GM23338 (cell line): ENCODE data around the gene STX1A. TPM values are rescaled to one million over a fixed set of nuclear protein-coding genes. Genes with fewer than 3 reads are reported as not detected.
A peak's percentile ranks its signal among the peaks of the same experiment; 100 is the strongest.

Experiments
- ATAC-seq: fragments of 200-7000 bp; cut with Tn5 transposase; 3 replicates; pipeline ENCODE4 v1.9.1; 2020
- DNase-seq: peaks from one replicate; pipeline ENCODE4 v3.0.0-alpha.2; 2015; ENCODE audit warnings: low spot score
- H2AFZ ChIP-seq: fragments of 200-600 bp; sonication (generic); 2 replicates; pipeline ENCODE4 v1.8.0; 2016; ENCODE audit warnings: antibody characterized with exemption, mild to moderate bottlenecking, moderate library complexity
- H3F3A ChIP-seq: fragments of 200-600 bp; sonication (generic); replicated peaks from 2 replicates; pipeline ENCODE4 v1.8.0; 2017; ENCODE audit warnings: antibody characterized with exemption, mixed run types, low read depth
- H3K27ac ChIP-seq: fragments of 200-600 bp; sonication (generic); 2 replicates; pipeline ENCODE4 v1.6.1; 2016; ENCODE audit warnings: low read depth
- H3K27me3 ChIP-seq: fragments of 200-600 bp; sonication (generic); 2 replicates; pipeline ENCODE4 v1.8.0; 2016; ENCODE audit warnings: mild to moderate bottlenecking, mixed run types, moderate library complexity; ENCODE audit not compliant: insufficient read depth
- H3K36me3 ChIP-seq: fragments of 200-600 bp; sonication (generic); 2 replicates; pipeline ENCODE4 v1.8.0; 2016; ENCODE audit warnings: mild to moderate bottlenecking; ENCODE audit not compliant: insufficient read depth
- H3K4me1 ChIP-seq: fragments of 200-600 bp; sonication (generic); 2 replicates; pipeline ENCODE4 v1.8.0; 2016; ENCODE audit warnings: mild to moderate bottlenecking, moderate library complexity; ENCODE audit not compliant: insufficient read depth
- H3K4me2 ChIP-seq: fragments of 200-600 bp; sonication (generic); 2 replicates; pipeline ENCODE4 v1.7.1; 2017; ENCODE audit warnings: mixed run types
- H3K4me3 ChIP-seq: fragments of 200-600 bp; sonication (generic); 2 replicates; pipeline ENCODE4 v1.6.1; 2016; ENCODE audit warnings: mixed run types
- H3K79me2 ChIP-seq: fragments of 200-600 bp; sonication (generic); replicated peaks from 2 replicates; pipeline ENCODE4 v1.8.0; 2017; ENCODE audit warnings: mild to moderate bottlenecking; ENCODE audit not compliant: insufficient read depth
- H3K9me2 ChIP-seq: fragments of 200-600 bp; sonication (generic); 2 replicates; pipeline ENCODE4 v1.8.0; 2017; ENCODE audit not compliant: insufficient read depth
- H4K20me1 ChIP-seq: fragments of 200-600 bp; sonication (generic); replicated peaks from 2 replicates; pipeline ENCODE4 v1.8.0; 2017; ENCODE audit warnings: mild to moderate bottlenecking; ENCODE audit not compliant: insufficient read depth
- H3K27ac Mint-ChIP-seq: 2 replicates; pipeline ENCODE4 v1.8.0; 2020; ENCODE audit warnings: inconsistent platforms, mild to moderate bottlenecking, moderate library complexity, mixed read lengths
- H3K27me3 Mint-ChIP-seq: 3 replicates; pipeline ENCODE4 v1.8.0; 2022; ENCODE audit warnings: low read depth, mild to moderate bottlenecking, moderate library complexity, mixed read lengths, inconsistent platforms; ENCODE audit not compliant: insufficient read depth, poor library complexity
- H3K36me3 Mint-ChIP-seq: 3 replicates; pipeline ENCODE4 v1.8.0; 2021; ENCODE audit warnings: low read depth, mild to moderate bottlenecking, inconsistent platforms, moderate library complexity, mixed read lengths
- H3K4me1 Mint-ChIP-seq: 3 replicates; pipeline ENCODE4 v1.8.0; 2020; ENCODE audit warnings: mild to moderate bottlenecking, inconsistent platforms, mixed read lengths
- H3K4me3 Mint-ChIP-seq: 3 replicates; pipeline ENCODE4 v1.8.0; 2021; ENCODE audit warnings: moderate library complexity, mild to moderate bottlenecking, inconsistent platforms, mixed read lengths
- H3K9me3 Mint-ChIP-seq: 3 replicates; pipeline ENCODE4 v1.8.0; 2020; ENCODE audit warnings: moderate library complexity, mild to moderate bottlenecking, inconsistent platforms, mixed read lengths
- CREB1 ChIP-seq: fragments of 250-450 bp; sonication (Bioruptor Pico); IDR thresholded peaks from 2 replicates; pipeline ENCODE4 v1.5.0; 2020; ENCODE audit warnings: low read depth, mild to moderate bottlenecking, moderate library complexity
- EZH2 ChIP-seq: fragments of 200-600 bp; sonication (generic); IDR thresholded peaks from one replicate; pipeline ENCODE4 v1.8.0; 2017; ENCODE audit warnings: antibody characterized with exemption, mild to moderate bottlenecking, low read depth; ENCODE audit not compliant: unreplicated experiment
- EZH2phosphoT487 ChIP-seq: fragments of 200-600 bp; sonication (generic); IDR thresholded peaks from one replicate; pipeline ENCODE4 v1.8.1; 2018; ENCODE audit warnings: antibody characterized with exemption; ENCODE audit not compliant: unreplicated experiment
- NANOG ChIP-seq: IDR thresholded peaks from 2 replicates; pipeline ENCODE4 v1.6.1; 2016; ENCODE audit warnings: antibody characterized with exemption, borderline replicate concordance
- POLR2AphosphoS5 ChIP-seq: IDR thresholded peaks from 2 replicates; pipeline ENCODE4 v1.6.1; 2016; ENCODE audit warnings: antibody characterized with exemption, low read depth
- STAT1 ChIP-seq: IDR thresholded peaks from one replicate; pipeline ENCODE4 v1.6.1; 2016; ENCODE audit warnings: antibody characterized with exemption; ENCODE audit not compliant: unreplicated experiment
- ZNF114 ChIP-seq: fragments of 250-450 bp; sonication (Bioruptor Pico); IDR thresholded peaks from 2 replicates; pipeline ENCODE4 v1.5.0; 2020; ENCODE audit warnings: mild to moderate bottlenecking, moderate library complexity
- ZNF331 ChIP-seq: fragments of 250-450 bp; sonication (Bioruptor Pico); IDR thresholded peaks from 2 replicates; pipeline ENCODE4 v1.5.0; 2020; ENCODE audit warnings: low read depth, mild to moderate bottlenecking, moderate library complexity
- polyA plus RNA-seq: library from polyadenylated mRNA; unstranded; fragments of >200 nt; fragmentation: Nextera tagmentation; extraction: Ambion mirVana; gene quantifications from 2 replicates; pipeline ENCODE4 v1.2.1, GENCODE V29; 2016
- total RNA-seq: library from RNA; depleted of rRNA; stranded (reverse); fragments of >200 nt; shearing (Covaris generic); gene quantifications from 2 replicates; pipeline ENCODE4 v1.2.3, GENCODE V29; 2014
- TF ChIP-seq, protein P1 (sequence below): fragments of 250-450 bp; sonication (Bioruptor Pico); IDR thresholded peaks from 2 replicates; pipeline ENCODE4 v1.5.0; 2020; ENCODE audit warnings: mild to moderate bottlenecking, moderate library complexity
- TF ChIP-seq, protein P2 (sequence below): IDR thresholded peaks from one replicate; pipeline ENCODE4 v1.6.1; 2018; ENCODE audit warnings: antibody characterized with exemption; ENCODE audit not compliant: unreplicated experiment

Gene STX1A
- total and polyA plus RNA-seq, 2 experiments from 2014 or later = 9.1 to 19.8 TPM

- ATAC-seq (no peak), DNase-seq (no peak)
- Mint-ChIP-seq H3K9me3 (no peaks in the 10 kb centered on the region), H3K4me1 (peaks cover 38% of the 10 kb centered on the region), H3K27me3 (peaks cover 33% of the 10 kb centered on the region), H3K4me3 (peak overlapping the region; percentile 42; the same call in 2 of the 3 replicates), H3K36me3 (peaks cover 8% of the 10 kb centered on the region), H3K27ac (no peak overlapping the region)
- H3K79me2 ChIP-seq = no peaks in the 10 kb centered on the region; the same call in 1 of the 2 replicates
- peaks cover 31% of the 10 kb centered on the region for H3K4me1 ChIP-seq
- no peak overlapping the region for H3K4me3 ChIP-seq
- H3K4me2 ChIP-seq = peak overlapping the region; percentile 67
- H3K9me2 ChIP-seq = no peaks in the 10 kb centered on the region
- H3K27me3 ChIP-seq = peaks cover 35% of the 10 kb centered on the region
- TF ChIP-seq EZH2 = no peak
- TF ChIP-seq ZNF114 (CRISPR knock-in tag) = no peak
- no peak for TF ChIP-seq EZH2phosphoT487
- TF ChIP-seq, protein P1, sequence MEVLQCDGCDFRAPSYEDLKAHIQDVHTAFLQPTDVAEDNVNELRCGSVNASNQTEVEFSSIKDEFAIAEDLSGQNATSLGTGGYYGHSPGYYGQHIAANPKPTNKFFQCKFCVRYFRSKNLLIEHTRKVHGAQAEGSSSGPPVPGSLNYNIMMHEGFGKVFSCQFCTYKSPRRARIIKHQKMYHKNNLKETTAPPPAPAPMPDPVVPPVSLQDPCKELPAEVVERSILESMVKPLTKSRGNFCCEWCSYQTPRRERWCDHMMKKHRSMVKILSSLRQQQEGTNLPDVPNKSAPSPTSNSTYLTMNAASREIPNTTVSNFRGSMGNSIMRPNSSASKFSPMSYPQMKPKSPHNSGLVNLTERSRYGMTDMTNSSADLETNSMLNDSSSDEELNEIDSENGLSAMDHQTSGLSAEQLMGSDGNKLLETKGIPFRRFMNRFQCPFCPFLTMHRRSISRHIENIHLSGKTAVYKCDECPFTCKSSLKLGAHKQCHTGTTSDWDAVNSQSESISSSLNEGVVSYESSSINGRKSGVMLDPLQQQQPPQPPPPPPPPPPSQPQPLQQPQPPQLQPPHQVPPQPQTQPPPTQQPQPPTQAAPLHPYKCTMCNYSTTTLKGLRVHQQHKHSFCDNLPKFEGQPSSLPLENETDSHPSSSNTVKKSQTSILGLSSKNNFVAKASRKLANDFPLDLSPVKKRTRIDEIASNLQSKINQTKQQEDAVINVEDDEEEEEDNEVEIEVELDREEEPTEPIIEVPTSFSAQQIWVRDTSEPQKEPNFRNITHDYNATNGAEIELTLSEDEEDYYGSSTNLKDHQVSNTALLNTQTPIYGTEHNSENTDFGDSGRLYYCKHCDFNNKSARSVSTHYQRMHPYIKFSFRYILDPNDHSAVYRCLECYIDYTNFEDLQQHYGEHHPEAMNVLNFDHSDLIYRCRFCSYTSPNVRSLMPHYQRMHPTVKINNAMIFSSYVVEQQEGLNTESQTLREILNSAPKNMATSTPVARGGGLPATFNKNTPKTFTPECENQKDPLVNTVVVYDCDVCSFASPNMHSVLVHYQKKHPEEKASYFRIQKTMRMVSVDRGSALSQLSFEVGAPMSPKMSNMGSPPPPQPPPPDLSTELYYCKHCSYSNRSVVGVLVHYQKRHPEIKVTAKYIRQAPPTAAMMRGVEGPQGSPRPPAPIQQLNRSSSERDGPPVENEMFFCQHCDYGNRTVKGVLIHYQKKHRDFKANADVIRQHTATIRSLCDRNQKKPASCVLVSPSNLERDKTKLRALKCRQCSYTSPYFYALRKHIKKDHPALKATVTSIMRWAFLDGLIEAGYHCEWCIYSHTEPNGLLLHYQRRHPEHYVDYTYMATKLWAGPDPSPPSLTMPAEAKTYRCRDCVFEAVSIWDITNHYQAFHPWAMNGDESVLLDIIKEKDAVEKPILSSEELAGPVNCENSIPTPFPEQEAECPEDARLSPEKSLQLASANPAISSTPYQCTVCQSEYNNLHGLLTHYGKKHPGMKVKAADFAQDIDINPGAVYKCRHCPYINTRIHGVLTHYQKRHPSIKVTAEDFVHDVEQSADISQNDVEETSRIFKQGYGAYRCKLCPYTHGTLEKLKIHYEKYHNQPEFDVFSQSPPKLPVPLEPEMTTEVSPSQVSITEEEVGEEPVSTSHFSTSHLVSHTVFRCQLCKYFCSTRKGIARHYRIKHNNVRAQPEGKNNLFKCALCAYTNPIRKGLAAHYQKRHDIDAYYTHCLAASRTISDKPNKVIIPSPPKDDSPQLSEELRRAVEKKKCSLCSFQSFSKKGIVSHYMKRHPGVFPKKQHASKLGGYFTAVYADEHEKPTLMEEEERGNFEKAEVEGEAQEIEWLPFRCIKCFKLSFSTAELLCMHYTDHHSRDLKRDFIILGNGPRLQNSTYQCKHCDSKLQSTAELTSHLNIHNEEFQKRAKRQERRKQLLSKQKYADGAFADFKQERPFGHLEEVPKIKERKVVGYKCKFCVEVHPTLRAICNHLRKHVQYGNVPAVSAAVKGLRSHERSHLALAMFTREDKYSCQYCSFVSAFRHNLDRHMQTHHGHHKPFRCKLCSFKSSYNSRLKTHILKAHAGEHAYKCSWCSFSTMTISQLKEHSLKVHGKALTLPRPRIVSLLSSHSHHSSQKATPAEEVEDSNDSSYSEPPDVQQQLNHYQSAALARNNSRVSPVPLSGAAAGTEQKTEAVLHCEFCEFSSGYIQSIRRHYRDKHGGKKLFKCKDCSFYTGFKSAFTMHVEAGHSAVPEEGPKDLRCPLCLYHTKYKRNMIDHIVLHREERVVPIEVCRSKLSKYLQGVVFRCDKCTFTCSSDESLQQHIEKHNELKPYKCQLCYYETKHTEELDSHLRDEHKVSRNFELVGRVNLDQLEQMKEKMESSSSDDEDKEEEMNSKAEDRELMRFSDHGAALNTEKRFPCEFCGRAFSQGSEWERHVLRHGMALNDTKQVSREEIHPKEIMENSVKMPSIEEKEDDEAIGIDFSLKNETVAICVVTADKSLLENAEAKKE (CRISPR knock-in tag) = no peak
- TF ChIP-seq ZNF331 (CRISPR knock-in tag) = no peak
- no peak for TF ChIP-seq CREB1
- no peak for TF ChIP-seq NANOG
- TF ChIP-seq POLR2AphosphoS5 = no peak
- TF ChIP-seq, protein P2, sequence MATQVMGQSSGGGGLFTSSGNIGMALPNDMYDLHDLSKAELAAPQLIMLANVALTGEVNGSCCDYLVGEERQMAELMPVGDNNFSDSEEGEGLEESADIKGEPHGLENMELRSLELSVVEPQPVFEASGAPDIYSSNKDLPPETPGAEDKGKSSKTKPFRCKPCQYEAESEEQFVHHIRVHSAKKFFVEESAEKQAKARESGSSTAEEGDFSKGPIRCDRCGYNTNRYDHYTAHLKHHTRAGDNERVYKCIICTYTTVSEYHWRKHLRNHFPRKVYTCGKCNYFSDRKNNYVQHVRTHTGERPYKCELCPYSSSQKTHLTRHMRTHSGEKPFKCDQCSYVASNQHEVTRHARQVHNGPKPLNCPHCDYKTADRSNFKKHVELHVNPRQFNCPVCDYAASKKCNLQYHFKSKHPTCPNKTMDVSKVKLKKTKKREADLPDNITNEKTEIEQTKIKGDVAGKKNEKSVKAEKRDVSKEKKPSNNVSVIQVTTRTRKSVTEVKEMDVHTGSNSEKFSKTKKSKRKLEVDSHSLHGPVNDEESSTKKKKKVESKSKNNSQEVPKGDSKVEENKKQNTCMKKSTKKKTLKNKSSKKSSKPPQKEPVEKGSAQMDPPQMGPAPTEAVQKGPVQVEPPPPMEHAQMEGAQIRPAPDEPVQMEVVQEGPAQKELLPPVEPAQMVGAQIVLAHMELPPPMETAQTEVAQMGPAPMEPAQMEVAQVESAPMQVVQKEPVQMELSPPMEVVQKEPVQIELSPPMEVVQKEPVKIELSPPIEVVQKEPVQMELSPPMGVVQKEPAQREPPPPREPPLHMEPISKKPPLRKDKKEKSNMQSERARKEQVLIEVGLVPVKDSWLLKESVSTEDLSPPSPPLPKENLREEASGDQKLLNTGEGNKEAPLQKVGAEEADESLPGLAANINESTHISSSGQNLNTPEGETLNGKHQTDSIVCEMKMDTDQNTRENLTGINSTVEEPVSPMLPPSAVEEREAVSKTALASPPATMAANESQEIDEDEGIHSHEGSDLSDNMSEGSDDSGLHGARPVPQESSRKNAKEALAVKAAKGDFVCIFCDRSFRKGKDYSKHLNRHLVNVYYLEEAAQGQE = no peak
- TF ChIP-seq STAT1 = no peak
- peaks cover 8% of the 10 kb centered on the region for H3F3A ChIP-seq
- 0 out of 2 replicates have a peak, but pooled peaks cover 3% of the 10 kb centered on the region for H3K36me3 ChIP-seq
- peaks cover 13% of the 10 kb centered on the region for H4K20me1 ChIP-seq
- no peak overlapping the region for H2AFZ ChIP-seq
- no peak overlapping the region; the same call in 1 of the 2 replicates for H3K27ac ChIP-seq
Observed at GRCh38 chr7:73740212-73740611, 20.7 kb upstream of the STX1A start.
